ENCODE results near the gene FUS.

DNA sequence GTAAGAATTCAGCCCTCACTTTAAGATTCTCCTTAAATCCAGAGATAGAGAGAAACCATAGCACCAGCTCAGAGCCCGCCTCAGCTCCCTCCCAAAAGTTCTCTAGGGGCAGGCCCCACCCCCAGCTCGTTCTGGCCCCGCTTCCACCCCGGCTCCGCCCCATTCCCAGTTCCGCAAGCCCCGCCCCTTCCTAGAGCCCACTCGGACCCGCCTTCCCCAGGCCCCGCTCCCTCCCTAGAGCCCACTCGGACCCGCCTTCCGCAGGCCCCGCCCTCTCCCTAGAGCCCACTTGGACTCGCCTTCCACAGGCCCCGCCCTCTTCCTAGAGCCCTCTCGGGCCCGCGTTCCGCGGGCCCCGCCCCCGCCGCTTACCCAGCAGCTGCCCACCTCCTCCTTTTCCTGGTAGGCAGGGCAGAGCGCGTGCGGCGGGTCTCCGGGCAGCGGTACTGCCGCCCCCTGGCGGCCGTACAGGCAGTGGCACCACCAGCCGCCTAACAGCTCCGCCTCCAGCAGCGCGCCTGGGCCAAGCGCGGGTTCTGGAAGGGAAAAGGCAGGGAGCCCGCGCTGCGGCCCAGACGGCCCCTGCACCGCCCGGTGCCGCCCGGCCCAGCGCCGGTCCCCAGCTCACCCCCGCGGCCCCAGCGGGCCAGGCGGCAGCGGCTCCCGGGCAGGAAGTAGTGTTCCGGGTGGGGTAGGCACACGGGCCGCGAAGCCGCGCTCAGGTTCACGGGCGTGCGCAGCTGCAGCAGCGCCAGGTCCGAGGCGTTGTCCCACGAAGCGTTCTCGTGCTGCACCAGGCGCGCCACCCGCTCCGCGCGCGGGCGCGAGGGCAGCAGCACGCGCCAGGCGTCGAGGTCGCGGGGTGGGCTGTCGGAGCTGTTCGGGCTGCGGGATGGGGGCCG lies 37.6 kb upstream of the FUS start:
- TF ChIP-seq POLR2A (IDR thresholded peaks at IDR 0.05) = peak in 1 of 2 donors; percentile 53
- TF ChIP-seq, protein P1, sequence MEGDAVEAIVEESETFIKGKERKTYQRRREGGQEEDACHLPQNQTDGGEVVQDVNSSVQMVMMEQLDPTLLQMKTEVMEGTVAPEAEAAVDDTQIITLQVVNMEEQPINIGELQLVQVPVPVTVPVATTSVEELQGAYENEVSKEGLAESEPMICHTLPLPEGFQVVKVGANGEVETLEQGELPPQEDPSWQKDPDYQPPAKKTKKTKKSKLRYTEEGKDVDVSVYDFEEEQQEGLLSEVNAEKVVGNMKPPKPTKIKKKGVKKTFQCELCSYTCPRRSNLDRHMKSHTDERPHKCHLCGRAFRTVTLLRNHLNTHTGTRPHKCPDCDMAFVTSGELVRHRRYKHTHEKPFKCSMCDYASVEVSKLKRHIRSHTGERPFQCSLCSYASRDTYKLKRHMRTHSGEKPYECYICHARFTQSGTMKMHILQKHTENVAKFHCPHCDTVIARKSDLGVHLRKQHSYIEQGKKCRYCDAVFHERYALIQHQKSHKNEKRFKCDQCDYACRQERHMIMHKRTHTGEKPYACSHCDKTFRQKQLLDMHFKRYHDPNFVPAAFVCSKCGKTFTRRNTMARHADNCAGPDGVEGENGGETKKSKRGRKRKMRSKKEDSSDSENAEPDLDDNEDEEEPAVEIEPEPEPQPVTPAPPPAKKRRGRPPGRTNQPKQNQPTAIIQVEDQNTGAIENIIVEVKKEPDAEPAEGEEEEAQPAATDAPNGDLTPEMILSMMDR (IDR thresholded peaks at IDR 0.05) = peak; percentile 75 to 99 (median 95)

All from thyroid gland (tissue), 4 donors.